Sigmoid colon (tissue), 4 donors: ENCODE results near the gene TANGO2.

ENCODE experiments used
- EP300 ChIP-seq, 4 donors: sonication (generic); formaldehyde crosslinking; IDR thresholded peaks; one replicate each; pipeline ENCODE4 v1.6.1; 2017; ENCODE audit warnings: antibody characterized with exemption in 4 of 4
- POLR2A ChIP-seq, 2 donors: fragments of 450-650 bp; IDR thresholded peaks; one replicate each; pipeline ENCODE4 v1.6.1; 2016; ENCODE audit warnings: antibody characterized with exemption in 2 of 2, mild to moderate bottlenecking in 2 of 2, moderate library complexity in 2 of 2
- POLR2AphosphoS5 ChIP-seq, 4 donors: sonication (generic); formaldehyde crosslinking; IDR thresholded peaks; one replicate each; pipeline ENCODE4 v1.6.1; 2017; ENCODE audit warnings: antibody characterized with exemption in 4 of 4
- TF ChIP-seq, protein P1 (sequence below), 4 experiments: fragments of 450-650 bp in 3 of 4; fragments of 200-600 bp in 1 of 4; IDR thresholded peaks; one replicate each; pipeline ENCODE4 v1.5.1; 2016 to 2019; ENCODE audit warnings: antibody characterized with exemption in 4 of 4, mild to moderate bottlenecking in 3 of 4, moderate library complexity in 2 of 4

DNA sequence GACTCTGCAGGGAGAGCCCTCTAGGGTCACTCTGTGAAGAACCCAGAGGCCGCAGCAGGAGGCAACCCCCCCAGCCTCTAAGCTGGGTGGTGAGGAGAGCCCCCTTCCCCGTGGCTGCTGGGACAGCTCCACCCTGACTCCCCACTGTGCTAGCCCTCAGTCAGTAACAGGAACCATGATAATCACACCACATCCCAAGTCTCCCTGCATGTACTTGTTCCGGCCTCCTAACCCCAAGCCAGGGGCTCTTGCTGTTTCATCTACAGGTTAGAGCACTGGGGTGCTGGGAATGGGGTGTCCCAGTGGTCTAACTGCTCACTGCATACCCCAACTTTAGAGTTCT lies 31.2 kb upstream of the TANGO2 start:
- TF ChIP-seq, protein P1, sequence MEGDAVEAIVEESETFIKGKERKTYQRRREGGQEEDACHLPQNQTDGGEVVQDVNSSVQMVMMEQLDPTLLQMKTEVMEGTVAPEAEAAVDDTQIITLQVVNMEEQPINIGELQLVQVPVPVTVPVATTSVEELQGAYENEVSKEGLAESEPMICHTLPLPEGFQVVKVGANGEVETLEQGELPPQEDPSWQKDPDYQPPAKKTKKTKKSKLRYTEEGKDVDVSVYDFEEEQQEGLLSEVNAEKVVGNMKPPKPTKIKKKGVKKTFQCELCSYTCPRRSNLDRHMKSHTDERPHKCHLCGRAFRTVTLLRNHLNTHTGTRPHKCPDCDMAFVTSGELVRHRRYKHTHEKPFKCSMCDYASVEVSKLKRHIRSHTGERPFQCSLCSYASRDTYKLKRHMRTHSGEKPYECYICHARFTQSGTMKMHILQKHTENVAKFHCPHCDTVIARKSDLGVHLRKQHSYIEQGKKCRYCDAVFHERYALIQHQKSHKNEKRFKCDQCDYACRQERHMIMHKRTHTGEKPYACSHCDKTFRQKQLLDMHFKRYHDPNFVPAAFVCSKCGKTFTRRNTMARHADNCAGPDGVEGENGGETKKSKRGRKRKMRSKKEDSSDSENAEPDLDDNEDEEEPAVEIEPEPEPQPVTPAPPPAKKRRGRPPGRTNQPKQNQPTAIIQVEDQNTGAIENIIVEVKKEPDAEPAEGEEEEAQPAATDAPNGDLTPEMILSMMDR (IDR thresholded peaks at IDR 0.05): no peak
- TF ChIP-seq POLR2AphosphoS5 (IDR thresholded peaks at IDR 0.05) (no peak), POLR2A (IDR thresholded peaks at IDR 0.05) (no peak), EP300 (IDR thresholded peaks at IDR 0.05) (no peak)
